Measurements from ENCODE around the gene FARS2. TPM values are rescaled to one million over a fixed set of nuclear protein-coding genes. Genes with fewer than 3 reads are reported as not detected.
A peak's percentile ranks its signal among the peaks of the same experiment; 100 is the strongest.

Gene FARS2
- total and polyA plus RNA-seq, 7 donors = 10.6 to 17.5 (median 14.4) TPM

GRCh38 chr6:5553767-5554166 lies 292.5 kb downstream of the FARS2 start:
- Histone ChIP-seq H3K9me3 (peaks cover 9% of the 10 kb centered on the region), H3K4me1 (no peaks in the 10 kb centered on the region), H3K4me3 (no peak overlapping the region), H3K27me3 (ENCODE audit: insufficient read depth in 3 of 3, low read length in 2 of 3) (no peaks in the 10 kb centered on the region), H3K27ac (no peak overlapping the region), H3K36me3 (ENCODE audit: insufficient read depth in 1 of 2, low read depth in 1 of 2) (no peaks in the 10 kb centered on the region)
- WGBS, 3 donors = 56 to 70% (median 66%) methylated on average over 4 of the region's 4 CpGs
- ATAC-seq (no peak), DNase-seq (no peak)
- intact Hi-C loops (cut with DNase I) = no loop called here
- TF ChIP-seq CTCF (IDR thresholded peaks at IDR 0.05) = no peak

- Histone ChIP-seq H3K4me3 (no peak overlapping the region), H3K4me1 (no peaks in the 10 kb centered on the region), H3K9me3 (peaks cover 9% of the 10 kb centered on the region), H3K36me3 (ENCODE audit: insufficient read depth in 1 of 2, low read depth in 1 of 2) (no peaks in the 10 kb centered on the region), H3K27me3 (ENCODE audit: insufficient read depth in 3 of 3, low read length in 2 of 3) (no peaks in the 10 kb centered on the region), H3K27ac (no peak overlapping the region)
- intact Hi-C loops (cut with DNase I) = no loop called here
- 78 to 90% (median 84%) methylated on average over 1 of the region's 1 CpG for WGBS, 3 donors
- no peak for TF ChIP-seq CTCF (IDR thresholded peaks at IDR 0.05)
- no peak for ATAC-seq
- DNase-seq = no peak
These were observed 292.9 kb downstream of the FARS2 start for GRCh38 chr6:5554226-5554625.

- peaks cover 3% of the 10 kb centered on the region for H3K9me3 ChIP-seq
- DNase-seq = no peak
- no peak overlapping the region for H3K27ac ChIP-seq
- H3K27me3 ChIP-seq (ENCODE audit: insufficient read depth in 3 of 3, low read length in 2 of 3) = no peaks in the 10 kb centered on the region
- WGBS, 3 donors = 68 to 96% (median 96%) methylated on average over 7 of the region's 7 CpGs
- TF ChIP-seq CTCF (IDR thresholded peaks at IDR 0.05) = no peak
- peak in 1 of 4 donors; percentile 72 for ATAC-seq
- intact Hi-C loops (cut with DNase I) = no loop called here
- no peaks in the 10 kb centered on the region for H3K4me1 ChIP-seq
- H3K4me3 ChIP-seq = no peak overlapping the region
- no peaks in the 10 kb centered on the region for H3K36me3 ChIP-seq (ENCODE audit: insufficient read depth in 1 of 2, low read depth in 1 of 2)
These were observed 294.7 kb downstream of the FARS2 start for GRCh38 chr6:5556011-5556410.

- no peaks in the 10 kb centered on the region for H3K27me3 ChIP-seq (ENCODE audit: insufficient read depth in 3 of 3, low read length in 2 of 3)
- H3K9me3 ChIP-seq = no peaks in the 10 kb centered on the region
- TF ChIP-seq CTCF (IDR thresholded peaks at IDR 0.05) = no peak
- WGBS, 3 donors = 75 to 87% (median 79%) methylated on average over 5 of the region's 5 CpGs
- no peak overlapping the region for H3K4me3 ChIP-seq
- intact Hi-C loops (cut with DNase I) = no loop called here
- no peaks in the 10 kb centered on the region for H3K36me3 ChIP-seq (ENCODE audit: insufficient read depth in 1 of 2, low read depth in 1 of 2)
- no peaks in the 10 kb centered on the region for H3K4me1 ChIP-seq
- no peak overlapping the region for H3K27ac ChIP-seq
- no peak for ATAC-seq
- no peak for DNase-seq
These were observed 296.2 kb downstream of the FARS2 start for GRCh38 chr6:5557506-5557905.

DNA sequence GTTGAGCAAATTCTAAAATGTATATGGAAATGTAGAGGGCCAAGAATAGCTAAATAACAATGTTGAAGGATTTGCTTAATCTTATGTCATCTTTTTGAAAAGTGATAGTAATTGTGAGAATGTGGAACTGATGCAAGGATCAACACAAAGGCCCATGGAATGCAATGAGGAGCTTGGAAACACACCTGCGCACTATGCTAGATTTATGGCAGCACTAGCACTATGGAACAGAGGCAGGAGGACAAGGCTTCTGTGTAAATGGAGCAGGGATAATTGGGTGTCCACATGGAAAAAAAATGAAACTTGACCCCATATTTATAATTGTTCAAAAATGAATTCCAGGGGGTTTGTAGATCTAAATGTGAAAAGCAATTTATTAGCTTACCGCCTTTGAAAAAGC lies 298.3 kb downstream of the FARS2 start:
- ATAC-seq = no peak
- WGBS, 3 donors = 98% methylated on average over 2 of the region's 2 CpGs
- no peaks in the 10 kb centered on the region for H3K27me3 ChIP-seq (ENCODE audit: insufficient read depth in 3 of 3, low read length in 2 of 3)

More for the DNA sequence above, 298.3 kb downstream of the FARS2 start:
- DNase-seq = no peak
- no peaks in the 10 kb centered on the region for H3K4me1 ChIP-seq
- no peak overlapping the region for H3K4me3 ChIP-seq
- intact Hi-C loops (cut with DNase I) = no loop called here
- H3K9me3 ChIP-seq = no peaks in the 10 kb centered on the region
- TF ChIP-seq CTCF (IDR thresholded peaks at IDR 0.05) = no peak
- H3K36me3 ChIP-seq (ENCODE audit: insufficient read depth in 1 of 2, low read depth in 1 of 2) = no peaks in the 10 kb centered on the region
- H3K27ac ChIP-seq = no peak overlapping the region
